HG03060 (cell line): ENCODE measurements around the gene AGAP1.

Experiments
- ATAC-seq: cut with Tn5 transposase; IDR thresholded peaks from one replicate; pipeline ENCODE4 v1.9.1; 2021; ENCODE audit warnings: low read depth, moderate number of reproducible peaks; ENCODE audit not compliant: unreplicated experiment

AGAP1 gene

DNA sequence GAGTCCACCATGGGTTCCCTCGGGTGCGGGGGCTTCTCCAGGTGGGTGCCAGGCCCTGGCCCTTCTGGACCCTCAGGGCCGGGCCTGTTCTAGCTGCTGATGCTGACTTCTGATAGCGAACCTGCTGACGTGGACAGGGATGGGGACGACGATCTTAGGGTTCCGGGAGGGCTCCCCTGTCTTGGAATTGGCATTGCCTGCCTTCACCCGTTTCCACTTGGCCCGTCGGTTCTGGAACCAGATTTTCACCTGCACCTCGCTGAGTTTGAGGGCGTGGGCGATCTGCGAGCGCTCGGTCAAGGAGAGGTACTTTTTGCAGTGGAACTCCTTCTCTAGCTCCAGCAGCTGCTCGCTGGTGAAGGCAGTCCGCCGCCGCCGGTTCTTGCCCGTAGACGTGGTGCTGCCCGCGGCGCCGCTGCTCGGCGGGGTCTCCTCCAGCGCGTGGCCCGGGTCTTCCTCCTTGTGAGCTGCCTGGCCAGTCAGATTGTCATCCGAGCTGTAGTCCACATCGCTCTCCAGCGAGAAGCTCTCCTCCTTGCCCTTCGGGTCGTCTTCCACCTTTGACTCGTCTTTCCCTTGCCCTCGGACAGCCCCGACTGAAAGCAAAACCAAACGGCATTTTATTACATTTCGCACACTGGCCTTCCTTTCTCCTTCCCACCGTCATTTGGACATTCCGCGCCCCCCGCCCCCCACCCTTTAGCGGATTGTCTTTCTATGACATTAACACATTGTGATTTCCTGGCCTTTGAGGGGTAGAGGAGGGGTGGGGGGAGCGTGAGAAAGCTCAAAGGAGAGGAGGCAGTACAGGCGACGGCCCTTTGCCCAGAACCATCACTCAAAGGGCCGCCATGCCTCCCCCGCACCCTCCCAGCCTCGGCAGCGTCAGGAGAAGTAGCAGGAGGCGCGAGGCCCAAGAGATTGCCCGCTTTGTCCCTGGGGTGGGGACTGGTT lies 672.3 kb downstream of the AGAP1 start:
- ATAC-seq: no peak

DNA sequence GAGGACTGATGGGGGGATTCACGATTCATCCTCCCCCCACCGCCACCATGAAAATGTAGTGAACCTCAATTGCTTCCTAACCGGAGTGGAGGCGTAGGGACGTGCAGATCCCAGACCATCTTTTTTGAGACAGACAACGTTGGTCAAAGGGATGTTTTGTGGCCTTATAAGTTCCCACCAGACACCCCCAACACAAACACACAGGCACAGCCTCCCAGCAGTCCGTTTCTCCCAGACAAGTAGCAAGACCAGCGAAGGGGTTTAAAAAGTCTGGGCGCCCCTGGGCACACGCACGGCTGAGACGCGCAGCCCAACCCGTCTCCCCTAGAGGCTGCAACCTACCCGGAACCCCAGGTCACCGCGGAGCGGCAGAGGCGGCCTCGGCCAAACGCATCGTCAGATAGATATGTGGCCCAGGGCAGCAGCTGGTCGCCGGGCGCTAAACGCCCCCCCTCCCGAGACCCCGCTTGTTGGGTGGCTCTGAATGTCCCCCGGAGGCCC lies 673.0 kb downstream of the AGAP1 start:
- ATAC-seq: no peak

DNA sequence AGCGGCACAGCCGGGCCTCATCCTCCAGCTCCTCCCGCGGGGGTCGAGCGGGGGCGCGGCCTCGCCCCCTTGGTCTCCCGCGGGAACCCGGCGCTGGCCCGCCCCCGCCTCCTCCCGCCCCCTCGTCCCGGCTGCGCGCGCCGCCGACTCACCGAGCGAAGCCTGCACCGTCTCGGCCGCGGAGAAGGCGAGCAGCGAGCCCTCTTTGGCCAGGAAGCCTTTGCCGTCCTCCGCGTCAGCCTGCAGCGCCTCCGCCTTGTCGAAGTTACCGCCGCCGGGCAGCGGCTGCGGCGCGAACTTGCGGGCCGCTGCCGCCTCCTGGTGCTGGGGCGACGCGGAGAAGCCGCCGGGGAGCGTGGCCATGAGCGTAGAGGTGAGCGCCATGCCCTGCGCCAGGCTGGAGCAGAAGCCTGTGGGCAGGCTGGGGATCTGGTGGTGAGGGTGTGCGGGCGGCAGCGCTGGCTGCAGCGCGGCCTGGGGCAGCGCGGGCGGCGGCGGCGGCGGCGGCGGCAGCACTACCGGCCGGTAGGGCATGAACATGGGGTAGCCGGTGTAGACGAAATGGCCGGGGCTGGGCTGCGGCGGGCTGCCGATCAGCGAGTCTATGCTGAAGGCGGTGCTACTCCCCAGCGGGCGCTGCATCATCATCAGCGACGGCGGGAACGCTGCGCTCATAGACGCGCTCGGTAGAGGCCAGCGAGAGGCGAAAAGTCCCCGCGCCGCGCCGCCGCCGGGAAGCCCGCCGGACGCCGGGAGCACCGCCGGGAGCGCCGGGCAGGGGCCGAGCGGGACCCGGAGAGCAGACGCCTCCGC lies 673.7 kb downstream of the AGAP1 start:
- ATAC-seq: no peak

DNA sequence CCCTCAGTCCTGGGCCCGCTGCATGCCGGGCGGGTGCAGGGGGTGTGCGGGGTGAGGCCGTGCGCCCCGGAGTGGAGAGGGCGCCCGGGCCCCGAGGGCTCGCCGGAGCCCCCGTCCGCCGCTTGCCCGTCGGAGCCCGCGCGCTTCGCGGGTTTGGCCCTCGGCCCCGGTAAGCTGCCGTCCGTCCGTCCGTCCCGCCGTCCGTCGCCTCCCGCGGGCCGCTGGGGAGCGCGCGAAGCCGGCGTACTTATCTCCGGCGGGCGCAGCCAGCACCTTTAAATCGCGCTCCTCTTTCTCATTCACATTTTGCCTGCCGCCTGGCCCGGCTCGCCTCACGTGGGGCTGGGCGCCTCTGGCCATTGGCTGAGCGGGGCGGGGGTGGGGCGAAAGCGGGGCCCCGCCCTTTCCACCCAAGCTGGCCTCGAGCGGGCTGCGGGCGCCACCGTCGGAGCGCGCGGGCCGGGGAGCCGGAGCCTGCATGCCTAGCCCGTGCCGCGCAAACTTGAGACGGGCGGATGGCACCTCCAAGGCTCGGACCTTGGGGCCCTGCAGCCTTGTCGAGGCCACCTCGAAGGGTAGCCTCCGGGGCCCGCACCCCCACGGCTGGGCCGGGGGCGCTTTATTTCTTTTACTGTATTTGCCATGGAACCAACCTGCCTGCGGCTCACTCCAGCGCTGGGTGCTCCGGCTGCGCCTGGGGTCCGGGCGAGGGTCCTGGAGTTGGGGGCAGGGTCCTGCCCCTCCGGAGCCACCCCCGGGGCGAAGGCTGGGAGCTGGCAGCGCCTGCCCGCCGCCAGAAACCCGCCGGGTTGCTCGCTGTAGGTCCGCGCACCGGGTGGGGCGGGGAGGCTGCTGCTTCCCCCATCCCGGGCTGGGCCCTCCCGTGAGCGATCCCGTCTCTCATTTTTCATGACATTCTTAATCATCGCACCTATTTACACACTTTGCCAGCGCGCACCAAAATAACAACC lies 674.6 kb downstream of the AGAP1 start, which contains the start of gene GBX2:
Gene GBX2 (minus strand): TSS at position 277 of the 971 bp plus-strand sequence. CDS start 415 bp downstream, outside the sequence.
- ATAC-seq: no peak

DNA sequence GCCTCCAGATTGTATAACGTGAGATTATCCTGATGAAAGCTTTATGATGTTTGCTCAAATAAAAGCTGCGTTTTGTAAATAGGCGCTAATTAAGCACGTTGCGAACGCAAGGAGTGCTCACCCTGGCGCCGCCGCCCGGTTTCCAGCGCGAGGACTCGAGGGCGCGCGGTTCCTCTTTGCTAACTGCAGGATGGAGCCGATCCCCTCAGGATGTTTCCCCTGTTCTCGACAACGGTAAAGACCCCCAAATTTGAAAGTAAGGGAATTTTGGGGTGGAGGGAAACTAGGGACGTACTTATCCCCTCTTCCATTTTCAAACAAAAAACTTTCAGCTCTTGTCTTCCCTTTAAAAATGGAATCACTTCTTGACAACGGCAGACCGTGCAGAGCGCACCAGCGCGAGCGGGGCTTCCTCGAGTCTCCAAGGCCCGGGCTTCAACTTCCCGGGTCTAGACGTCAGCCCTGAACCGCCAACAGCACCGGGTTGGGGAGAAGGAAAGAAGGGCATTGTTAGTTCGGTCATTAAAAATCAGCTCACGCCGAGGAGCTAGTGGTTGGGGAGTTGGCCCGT lies 675.4 kb downstream of the AGAP1 start:
- ATAC-seq: no peak

DNA sequence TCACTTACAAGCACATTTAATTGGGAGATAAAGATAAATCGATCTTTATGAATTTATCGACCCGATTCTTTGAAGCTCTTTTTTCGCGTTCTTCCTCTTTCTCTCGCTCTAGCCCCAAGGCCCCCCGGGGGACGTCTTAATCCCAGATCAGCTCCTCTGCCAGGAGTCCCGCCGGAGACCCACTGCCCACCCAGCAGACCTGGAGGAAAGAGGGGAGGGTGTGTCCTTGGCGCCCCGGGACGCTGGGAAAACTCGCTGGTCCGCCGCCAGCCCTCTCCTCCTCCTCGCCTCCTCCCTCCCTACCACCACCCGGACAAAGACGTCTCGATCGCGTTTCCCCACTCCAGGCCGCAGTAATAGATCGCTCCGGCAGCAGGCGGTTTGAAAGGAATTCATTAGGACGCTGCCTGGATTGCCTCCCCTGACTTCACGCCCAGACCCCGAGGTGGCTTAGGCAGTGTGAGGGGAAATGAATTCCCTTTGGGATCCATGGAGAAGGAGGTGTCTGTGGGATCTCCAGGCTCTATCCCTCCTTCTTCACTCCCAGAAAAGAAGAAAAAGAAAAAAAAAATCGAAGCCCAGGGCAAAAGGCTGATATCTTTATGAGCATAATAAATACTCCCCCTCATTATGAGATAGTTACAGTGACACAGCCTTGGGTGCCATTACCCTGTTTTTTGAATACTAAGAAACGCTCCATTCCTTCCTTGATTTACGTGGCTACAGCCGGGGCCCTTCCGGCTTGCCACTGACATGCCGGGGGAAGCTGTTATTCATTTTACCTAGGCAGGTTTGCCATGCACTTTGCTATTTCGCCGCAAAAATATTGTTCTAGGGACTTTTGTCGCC lies 676.1 kb downstream of the AGAP1 start:
- ATAC-seq: no peak

DNA sequence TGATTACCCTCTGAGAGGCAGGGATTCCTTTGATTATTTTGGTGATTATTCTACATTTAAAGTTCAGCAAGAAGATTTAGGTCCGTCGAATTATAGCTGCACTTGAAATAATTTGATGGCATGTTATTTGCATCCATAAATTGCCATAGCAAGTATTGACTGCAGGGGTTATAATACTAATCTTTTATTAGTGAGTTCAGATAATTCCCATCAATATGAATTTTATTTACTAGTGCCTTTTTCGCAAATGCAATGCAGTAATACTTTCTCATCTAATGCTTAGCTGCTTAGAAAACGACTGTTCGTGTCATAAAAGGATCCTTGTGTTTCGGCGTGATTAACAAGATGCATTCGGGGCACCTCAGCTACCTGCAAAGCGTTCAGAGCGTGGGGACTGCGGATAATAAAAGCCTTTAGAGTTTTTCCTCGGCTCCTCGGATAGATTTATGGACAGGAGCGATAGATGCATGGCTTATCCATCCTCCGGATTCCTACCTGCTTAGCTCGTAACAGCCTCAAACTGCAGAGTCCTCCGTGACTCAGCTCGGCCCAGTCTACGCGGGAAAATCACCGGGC lies 676.8 kb downstream of the AGAP1 start:
- ATAC-seq: no peak

DNA sequence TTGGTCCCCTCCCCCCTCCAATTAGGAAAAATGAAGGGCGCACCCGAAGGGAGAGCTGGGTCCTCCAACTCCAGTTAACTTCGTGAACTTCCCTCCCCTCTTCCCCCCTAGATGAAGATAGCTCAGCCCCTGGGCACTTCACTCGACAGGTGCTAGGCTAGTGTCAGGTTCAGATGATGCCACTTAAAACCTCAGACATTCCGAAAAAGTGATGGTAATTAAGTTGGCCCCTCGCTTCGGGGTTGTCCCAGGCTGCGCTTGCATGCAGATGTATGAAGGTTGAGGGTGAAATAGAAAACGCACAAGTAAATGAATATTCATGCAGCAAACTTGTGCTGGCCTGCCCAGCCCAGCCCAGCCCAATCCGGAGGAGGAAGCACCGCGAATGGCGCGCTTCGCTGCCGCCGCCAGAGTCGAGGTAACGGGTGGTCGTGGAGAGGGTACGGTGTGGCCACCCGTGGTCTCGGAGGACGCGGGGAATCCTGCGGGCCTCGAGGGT lies 677.4 kb downstream of the AGAP1 start:
- ATAC-seq: no peak

DNA sequence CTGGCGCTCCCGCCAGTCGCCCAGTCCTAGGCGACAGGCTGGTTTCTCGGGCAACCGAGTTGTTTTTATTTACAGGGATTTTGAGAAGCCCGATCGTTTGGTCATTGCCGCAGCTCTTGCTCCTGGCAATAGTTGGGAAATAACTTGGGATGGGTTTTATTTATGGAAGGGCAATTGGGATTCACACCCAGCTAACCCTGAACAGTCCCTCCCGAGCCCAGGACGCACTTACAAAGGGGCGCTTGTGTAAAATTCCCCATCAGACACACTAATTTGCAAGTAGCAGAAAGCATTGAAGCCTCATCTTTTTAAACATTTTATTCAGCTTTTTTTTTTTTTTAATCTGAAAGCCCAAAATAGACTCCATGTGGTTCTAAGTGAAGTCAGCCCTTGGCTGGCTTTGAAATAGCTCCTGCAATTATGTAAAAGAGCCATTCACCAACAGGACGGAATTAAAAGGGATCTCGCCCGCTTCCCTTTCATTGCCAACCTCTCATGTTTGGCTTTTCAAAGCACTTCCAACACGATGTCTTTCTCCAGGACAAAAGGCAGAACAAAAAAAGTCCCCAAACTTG lies 677.9 kb downstream of the AGAP1 start:
- no peak for ATAC-seq

DNA sequence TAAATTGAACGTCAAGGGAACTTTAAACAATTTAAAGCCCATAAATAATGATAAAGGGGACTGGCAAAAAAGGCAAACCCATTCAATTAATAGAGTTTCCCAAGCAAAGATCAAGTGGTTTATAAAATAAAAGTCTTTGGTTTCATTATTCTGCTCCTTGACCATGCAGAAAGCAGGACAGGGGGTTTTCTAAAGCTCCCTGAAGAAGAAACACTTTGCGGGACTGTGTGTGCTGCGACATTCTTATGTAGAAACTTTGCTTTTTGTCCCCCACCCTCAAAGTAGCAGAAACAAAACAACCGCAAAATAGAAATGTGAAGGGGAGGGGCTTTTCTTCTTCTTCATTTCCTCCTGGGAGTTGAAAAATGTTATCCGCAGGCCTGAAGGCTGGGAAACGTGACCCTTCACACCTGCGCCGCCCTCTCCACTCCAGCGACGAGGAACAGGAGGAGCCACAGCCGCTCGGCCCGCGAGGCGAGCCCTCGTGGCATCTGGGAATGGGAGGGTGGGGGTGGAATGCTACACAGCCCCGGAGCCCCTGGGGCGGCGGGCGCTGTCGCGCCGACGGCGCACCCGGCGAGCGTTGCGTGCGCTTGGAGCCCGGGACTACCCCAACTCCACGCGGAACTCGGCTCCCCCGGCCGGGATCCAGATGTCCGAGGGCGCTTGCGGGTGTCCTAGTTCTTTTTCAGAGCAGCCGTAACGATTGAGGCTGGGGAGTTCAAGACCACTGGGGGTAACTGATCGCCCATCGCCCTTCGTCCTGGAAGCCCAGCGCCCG lies 678.6 kb downstream of the AGAP1 start:
- no peak for ATAC-seq

DNA sequence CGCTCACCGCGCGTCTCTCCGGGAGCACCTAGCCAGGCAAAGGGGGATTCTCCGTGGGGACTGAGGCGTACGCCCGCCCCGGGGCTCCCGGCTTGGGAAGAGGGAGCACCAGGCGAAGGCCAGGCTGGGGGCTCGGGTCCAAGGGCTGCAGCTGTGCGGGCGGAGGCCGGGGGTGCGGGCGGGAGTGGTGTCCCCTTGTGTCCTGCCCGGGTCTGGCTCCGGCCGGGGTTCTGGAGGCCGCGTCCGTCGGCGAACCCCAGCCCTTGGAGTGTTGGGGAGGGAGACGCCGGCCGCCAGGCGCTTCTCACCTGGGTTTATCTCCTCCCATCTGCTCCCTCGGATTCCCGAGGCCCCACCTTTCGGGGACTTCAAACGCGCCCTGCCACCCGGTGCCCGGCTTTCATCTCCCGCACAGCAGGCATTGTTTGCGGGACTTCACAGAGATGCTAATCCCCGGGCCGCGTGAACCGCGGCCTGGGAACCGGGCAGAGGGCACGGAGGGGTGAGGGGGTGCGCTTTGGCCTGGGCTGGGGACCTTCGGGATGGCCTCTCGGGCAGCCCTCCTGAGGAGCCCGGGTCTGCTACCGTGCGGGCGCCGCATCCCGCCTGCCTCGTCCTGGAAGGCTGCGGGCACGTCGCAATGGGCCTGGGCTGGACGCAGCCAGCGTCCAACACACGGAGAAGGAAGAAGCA lies 679.3 kb downstream of the AGAP1 start:
- no peak for ATAC-seq

DNA sequence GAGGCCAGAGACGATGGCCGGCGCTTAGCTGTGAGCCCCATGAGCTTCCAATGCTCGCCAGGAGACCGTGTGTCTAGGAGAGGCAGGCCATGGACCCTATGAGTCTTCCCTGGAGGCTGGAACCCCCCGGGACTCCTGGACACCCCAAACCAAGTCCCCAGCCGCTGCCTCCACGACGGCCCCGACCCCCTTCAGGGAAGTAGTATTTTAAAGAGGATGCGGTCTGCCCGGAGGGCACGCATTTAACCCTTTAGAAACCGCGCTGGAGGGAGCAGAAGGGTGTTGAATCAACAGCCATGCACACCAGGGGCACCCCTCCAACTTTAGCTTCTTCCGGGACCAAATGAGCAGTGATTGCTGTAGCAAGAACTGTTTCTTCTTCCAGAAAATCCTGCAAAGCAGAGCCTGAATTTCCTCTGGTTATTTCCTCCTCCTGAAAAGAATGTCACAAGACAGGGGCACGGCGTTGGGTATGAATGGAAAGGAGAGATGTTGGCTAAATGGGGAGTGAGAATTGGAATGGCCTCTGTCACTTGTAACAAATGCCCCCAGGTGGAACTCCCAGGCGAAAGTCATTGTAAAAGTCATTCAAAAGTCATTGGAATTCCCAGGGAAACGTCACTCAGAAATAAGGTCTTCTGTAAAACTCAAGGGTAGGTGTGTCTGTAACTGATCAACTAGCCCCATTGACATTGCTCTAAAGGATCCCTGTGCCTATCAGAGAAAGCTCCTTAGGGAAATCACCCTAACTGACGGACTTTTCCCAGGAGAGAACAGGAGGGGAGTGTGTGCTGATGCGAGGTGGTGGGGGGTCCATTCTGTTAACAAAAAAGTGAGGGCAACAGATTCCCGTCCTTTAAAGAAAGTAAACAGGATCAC lies 680.1 kb downstream of the AGAP1 start:
- ATAC-seq: no peak

DNA sequence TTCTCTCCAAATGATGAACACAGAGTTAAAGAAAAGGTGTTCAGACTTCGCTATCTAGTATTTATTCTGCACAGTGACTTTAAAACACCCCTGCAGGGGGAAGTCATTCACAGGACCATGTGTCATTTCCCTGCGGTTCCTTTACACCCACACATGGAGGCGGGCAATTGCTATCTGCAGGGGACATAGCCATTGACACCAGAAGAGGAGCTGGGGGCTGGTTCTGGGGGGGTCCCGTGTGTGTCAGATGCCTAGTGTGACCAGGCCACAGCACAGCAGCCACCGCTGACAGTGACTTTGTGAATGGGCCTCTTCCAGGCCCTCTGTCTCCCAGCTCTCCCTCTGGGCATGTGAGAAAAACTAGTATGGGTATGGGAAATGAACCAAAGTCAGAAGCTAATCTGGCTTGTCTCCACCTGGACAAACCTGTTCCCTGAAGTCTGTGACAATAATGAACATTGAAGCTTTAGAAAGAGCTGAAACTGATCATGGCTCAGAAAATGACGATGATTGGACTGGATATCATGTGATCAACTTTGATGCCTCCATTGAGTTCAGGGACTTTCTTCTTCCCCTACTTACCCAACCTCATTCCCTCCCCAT lies 681.8 kb downstream of the AGAP1 start:
- no peak for ATAC-seq

DNA sequence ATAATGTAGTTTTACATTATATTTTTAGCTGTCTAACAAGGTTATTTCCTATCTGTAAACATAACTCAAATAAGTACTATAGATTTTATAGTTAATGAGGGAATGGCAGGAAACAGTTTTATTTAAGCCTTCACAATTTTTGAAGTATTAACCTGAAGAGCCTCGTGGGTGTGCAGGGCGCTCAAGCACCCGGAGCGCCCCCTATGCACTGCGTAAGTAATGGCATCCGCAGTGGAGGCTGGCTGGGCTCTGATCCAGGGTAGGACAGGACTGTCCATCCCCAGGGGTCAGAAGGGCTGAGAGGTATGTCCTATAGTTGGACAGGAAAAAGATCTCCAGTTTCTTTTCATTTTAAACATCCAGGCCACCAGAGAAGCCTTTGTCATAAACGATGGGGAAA lies 682.6 kb downstream of the AGAP1 start:
- ATAC-seq: no peak

DNA sequence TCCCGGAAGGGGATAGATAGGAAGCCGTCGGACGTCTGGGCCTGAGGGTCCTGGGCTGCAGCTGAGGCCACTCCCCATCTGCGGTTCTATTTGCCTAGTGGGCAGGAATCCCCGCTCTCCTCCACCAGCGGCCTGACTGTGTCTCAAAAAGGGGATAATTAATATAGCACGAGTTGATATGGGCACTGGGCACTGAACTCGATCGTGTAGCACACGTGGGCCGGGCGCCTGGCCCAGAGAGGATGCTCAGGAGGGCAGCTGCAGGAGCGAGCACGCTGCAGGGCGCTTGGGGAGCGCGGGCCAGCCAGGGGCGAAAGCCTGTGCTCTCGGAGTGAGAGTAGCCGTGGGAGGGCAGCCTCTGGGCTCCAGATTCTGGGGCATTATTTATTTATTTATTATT lies 683.1 kb downstream of the AGAP1 start:
- no peak for ATAC-seq
